ENCODE measurements around the gene CALHM1. TPM values are rescaled to one million over a fixed set of nuclear protein-coding genes. Genes with fewer than 3 reads are reported as not detected.

CALHM1 gene
- total and polyA plus RNA-seq, 7 donors, result not detected

DNA sequence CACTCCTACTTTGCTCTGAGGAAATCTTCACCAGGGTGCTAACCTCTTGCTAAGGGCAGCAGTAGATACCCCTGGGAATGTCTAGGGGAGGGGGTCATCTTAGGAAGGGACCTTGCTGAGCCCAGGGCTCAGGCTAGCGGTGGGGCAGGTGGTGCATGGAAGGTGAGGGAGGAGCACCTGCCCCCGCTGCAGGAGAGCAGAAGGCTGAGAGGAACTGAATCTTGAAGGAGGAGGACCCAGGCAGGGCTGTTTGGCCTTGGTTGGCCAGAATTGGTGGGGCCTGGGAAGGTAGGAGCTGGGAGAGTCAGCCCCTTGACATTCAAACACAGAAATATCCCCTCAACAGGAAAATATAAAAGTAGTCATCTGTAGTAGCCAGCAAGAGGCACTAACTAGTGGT is 13.3 kb upstream of the CALHM1 start:
- ATAC-seq (no peak), DNase-seq (peak in 1 of 2 donors; percentile 38)
- Histone ChIP-seq H3K27me3 (ENCODE audit: insufficient read depth in 3 of 3, low read length in 2 of 3) (no peaks in the 10 kb centered on the region), H3K4me1 (no peaks in the 10 kb centered on the region), H3K36me3 (ENCODE audit: insufficient read depth in 1 of 2, low read depth in 1 of 2) (no peaks in the 10 kb centered on the region), H3K4me3 (no peak overlapping the region), H3K9me3 (no peaks in the 10 kb centered on the region), H3K27ac (no peak overlapping the region)
- TF ChIP-seq, protein P1, sequence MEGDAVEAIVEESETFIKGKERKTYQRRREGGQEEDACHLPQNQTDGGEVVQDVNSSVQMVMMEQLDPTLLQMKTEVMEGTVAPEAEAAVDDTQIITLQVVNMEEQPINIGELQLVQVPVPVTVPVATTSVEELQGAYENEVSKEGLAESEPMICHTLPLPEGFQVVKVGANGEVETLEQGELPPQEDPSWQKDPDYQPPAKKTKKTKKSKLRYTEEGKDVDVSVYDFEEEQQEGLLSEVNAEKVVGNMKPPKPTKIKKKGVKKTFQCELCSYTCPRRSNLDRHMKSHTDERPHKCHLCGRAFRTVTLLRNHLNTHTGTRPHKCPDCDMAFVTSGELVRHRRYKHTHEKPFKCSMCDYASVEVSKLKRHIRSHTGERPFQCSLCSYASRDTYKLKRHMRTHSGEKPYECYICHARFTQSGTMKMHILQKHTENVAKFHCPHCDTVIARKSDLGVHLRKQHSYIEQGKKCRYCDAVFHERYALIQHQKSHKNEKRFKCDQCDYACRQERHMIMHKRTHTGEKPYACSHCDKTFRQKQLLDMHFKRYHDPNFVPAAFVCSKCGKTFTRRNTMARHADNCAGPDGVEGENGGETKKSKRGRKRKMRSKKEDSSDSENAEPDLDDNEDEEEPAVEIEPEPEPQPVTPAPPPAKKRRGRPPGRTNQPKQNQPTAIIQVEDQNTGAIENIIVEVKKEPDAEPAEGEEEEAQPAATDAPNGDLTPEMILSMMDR (IDR thresholded peaks at IDR 0.05), result no peak
- intact Hi-C loops (cut with DNase I), result no loop called here
- WGBS, 3 donors, result 93 to 98% (median 93%) methylated on average over 2 of the region's 2 CpGs

- peak; percentile 55 to 72 for DNase-seq
- no peaks in the 10 kb centered on the region for H3K36me3 ChIP-seq (ENCODE audit: insufficient read depth in 1 of 2, low read depth in 1 of 2)
- H3K9me3 ChIP-seq, result no peaks in the 10 kb centered on the region
- intact Hi-C loops (cut with DNase I), result no loop called here
- peak in 3 of 4 donors; percentile 43 to 58 (median 56) for ATAC-seq
- H3K4me3 ChIP-seq, result no peak overlapping the region
- WGBS, 3 donors, result 67 to 73% (median 72%) methylated on average over 14 of the region's 14 CpGs
- TF ChIP-seq, protein P1 (IDR thresholded peaks at IDR 0.05), result no peak
- no peaks in the 10 kb centered on the region for H3K4me1 ChIP-seq
- H3K27ac ChIP-seq, result no peak overlapping the region
- no peaks in the 10 kb centered on the region for H3K27me3 ChIP-seq (ENCODE audit: insufficient read depth in 3 of 3, low read length in 2 of 3)
These were observed 12.3 kb upstream of the CALHM1 start for GRCh38 chr10:103470761-103471653.

- TF ChIP-seq, protein P1 (IDR thresholded peaks at IDR 0.05), result no peak
- H3K4me3 ChIP-seq, result no peak overlapping the region
- no peaks in the 10 kb centered on the region for H3K36me3 ChIP-seq (ENCODE audit: insufficient read depth in 1 of 2, low read depth in 1 of 2)
- WGBS, 3 donors, result 41 to 50% (median 49%) methylated on average over 5 of the region's 5 CpGs
- H3K27me3 ChIP-seq (ENCODE audit: insufficient read depth in 3 of 3, low read length in 2 of 3), result no peaks in the 10 kb centered on the region
- intact Hi-C loops (cut with DNase I), result no loop called here
- H3K27ac ChIP-seq, result no peak overlapping the region
- H3K4me1 ChIP-seq, result no peaks in the 10 kb centered on the region
- ATAC-seq (no peak), DNase-seq (peak in 1 of 2 donors; percentile 19)
- H3K9me3 ChIP-seq, result no peaks in the 10 kb centered on the region
These were observed 10.5 kb upstream of the CALHM1 start for GRCh38 chr10:103469201-103469600.

DNA sequence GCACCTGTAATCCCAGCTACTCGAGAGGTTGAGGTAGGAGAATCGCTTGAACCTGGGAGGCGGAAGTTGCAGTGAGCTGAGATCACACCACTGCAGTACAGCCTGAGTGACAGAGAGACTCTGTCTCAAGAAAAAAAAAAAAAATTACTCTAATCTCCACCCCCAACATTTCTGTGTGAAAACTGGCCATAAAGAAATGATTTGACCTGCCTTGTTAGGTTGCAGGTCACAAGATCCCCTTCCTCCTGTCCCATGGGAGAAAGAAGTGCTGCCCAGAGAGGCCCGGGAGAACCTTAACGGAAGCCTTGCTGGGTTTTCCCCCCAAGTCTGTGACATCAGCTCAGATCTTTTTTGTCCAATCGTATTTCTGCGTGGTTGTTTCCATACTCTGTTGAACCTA is 8.7 kb upstream of the CALHM1 start:
- DNase-seq, result peak in 1 of 2 donors; percentile 3
- intact Hi-C loops (cut with DNase I), result no loop called here
- no peaks in the 10 kb centered on the region for H3K4me1 ChIP-seq
- ATAC-seq, result no peak
- H3K36me3 ChIP-seq (ENCODE audit: insufficient read depth in 1 of 2, low read depth in 1 of 2), result no peaks in the 10 kb centered on the region
- H3K9me3 ChIP-seq, result no peaks in the 10 kb centered on the region
- 78 to 83% (median 79%) methylated on average over 7 of the region's 7 CpGs for WGBS, 3 donors
- TF ChIP-seq, protein P1 (IDR thresholded peaks at IDR 0.05), result no peak
- H3K27me3 ChIP-seq (ENCODE audit: insufficient read depth in 3 of 3, low read length in 2 of 3), result no peaks in the 10 kb centered on the region
- H3K27ac ChIP-seq, result no peak overlapping the region
- H3K4me3 ChIP-seq, result no peak overlapping the region

All from psoas muscle (tissue), 8 donors.